Osteocyte (in vitro differentiated cells): Measurements from ENCODE around the gene RFX7. TPM values are rescaled to one million over a fixed set of nuclear protein-coding genes. Genes with fewer than 3 reads are reported as not detected.

Experiments
- DNase-seq: peaks from one replicate; pipeline ENCODE4 v3.0.0; 2021; ENCODE audit warnings: mixed read lengths; ENCODE audit not compliant: unreplicated experiment; ENCODE audit errors: extremely low spot score
- H3K27ac Mint-ChIP-seq: one replicate; pipeline ENCODE4 v1.8.0; 2021; ENCODE audit warnings: mild to moderate bottlenecking, mixed read lengths; ENCODE audit not compliant: unreplicated experiment
- H3K27me3 Mint-ChIP-seq: one replicate; pipeline ENCODE4 v1.8.0; 2021; ENCODE audit warnings: mixed read lengths; ENCODE audit not compliant: unreplicated experiment
- H3K36me3 Mint-ChIP-seq: one replicate; pipeline ENCODE4 v1.8.0; 2021; ENCODE audit warnings: mixed read lengths; ENCODE audit not compliant: unreplicated experiment
- H3K4me1 Mint-ChIP-seq: one replicate; pipeline ENCODE4 v1.8.0; 2021; ENCODE audit warnings: mixed read lengths; ENCODE audit not compliant: unreplicated experiment
- H3K4me3 Mint-ChIP-seq: one replicate; pipeline ENCODE4 v1.8.0; 2021; ENCODE audit warnings: mild to moderate bottlenecking, moderate library complexity, mixed read lengths; ENCODE audit not compliant: unreplicated experiment
- H3K9me3 Mint-ChIP-seq: one replicate; pipeline ENCODE4 v1.8.0; 2021; ENCODE audit warnings: mixed read lengths; ENCODE audit not compliant: unreplicated experiment
- long read RNA-seq: library from polyadenylated mRNA; unstranded; transcript quantifications from one replicate; pipeline ENCODE4 v2.0.0, GENCODE V29; 2021
- total RNA-seq: library from RNA; stranded (reverse); gene quantifications from 2 replicates; pipeline ENCODE4 v1.2.1, GENCODE V29; 2021
- TF ChIP-seq, protein P1 (sequence below): fragments of 200-600 bp; sonication (generic); IDR thresholded peaks from 2 replicates; pipeline ENCODE4 v1.5.0; 2021; ENCODE audit warnings: antibody characterized with exemption, mild to moderate bottlenecking, moderate library complexity

Gene RFX7
- 20.2 and 21.3 TPM in 2 replicates for total RNA-seq
- long read RNA-seq, partial matches to known transcripts: 0 of 12 reads
- long read RNA-seq, other reads (novel, unspliced or antisense): 12 of 12 reads

GRCh38 chr15:56243163-56244037, at the start of gene RFX7:
Gene RFX7, minus strand, starts transcription at chr15:56243879. Its CDS starts 594 bp downstream, at chr15:56243285.
- TF ChIP-seq, protein P1, sequence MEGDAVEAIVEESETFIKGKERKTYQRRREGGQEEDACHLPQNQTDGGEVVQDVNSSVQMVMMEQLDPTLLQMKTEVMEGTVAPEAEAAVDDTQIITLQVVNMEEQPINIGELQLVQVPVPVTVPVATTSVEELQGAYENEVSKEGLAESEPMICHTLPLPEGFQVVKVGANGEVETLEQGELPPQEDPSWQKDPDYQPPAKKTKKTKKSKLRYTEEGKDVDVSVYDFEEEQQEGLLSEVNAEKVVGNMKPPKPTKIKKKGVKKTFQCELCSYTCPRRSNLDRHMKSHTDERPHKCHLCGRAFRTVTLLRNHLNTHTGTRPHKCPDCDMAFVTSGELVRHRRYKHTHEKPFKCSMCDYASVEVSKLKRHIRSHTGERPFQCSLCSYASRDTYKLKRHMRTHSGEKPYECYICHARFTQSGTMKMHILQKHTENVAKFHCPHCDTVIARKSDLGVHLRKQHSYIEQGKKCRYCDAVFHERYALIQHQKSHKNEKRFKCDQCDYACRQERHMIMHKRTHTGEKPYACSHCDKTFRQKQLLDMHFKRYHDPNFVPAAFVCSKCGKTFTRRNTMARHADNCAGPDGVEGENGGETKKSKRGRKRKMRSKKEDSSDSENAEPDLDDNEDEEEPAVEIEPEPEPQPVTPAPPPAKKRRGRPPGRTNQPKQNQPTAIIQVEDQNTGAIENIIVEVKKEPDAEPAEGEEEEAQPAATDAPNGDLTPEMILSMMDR: no peak
- Mint-ChIP-seq H3K4me1 (peaks cover 38% of the 10 kb centered on the region), H3K4me3 (peak within 1 kb of the TSS; percentile 87), H3K27ac (peak within 1 kb of the TSS; percentile 93), H3K36me3 (peaks cover 2% of the 10 kb centered on the region), H3K27me3 (no peaks in the 10 kb centered on the region), H3K9me3 (no peaks in the 10 kb centered on the region)
- peak; percentile 94 for DNase-seq

DNA sequence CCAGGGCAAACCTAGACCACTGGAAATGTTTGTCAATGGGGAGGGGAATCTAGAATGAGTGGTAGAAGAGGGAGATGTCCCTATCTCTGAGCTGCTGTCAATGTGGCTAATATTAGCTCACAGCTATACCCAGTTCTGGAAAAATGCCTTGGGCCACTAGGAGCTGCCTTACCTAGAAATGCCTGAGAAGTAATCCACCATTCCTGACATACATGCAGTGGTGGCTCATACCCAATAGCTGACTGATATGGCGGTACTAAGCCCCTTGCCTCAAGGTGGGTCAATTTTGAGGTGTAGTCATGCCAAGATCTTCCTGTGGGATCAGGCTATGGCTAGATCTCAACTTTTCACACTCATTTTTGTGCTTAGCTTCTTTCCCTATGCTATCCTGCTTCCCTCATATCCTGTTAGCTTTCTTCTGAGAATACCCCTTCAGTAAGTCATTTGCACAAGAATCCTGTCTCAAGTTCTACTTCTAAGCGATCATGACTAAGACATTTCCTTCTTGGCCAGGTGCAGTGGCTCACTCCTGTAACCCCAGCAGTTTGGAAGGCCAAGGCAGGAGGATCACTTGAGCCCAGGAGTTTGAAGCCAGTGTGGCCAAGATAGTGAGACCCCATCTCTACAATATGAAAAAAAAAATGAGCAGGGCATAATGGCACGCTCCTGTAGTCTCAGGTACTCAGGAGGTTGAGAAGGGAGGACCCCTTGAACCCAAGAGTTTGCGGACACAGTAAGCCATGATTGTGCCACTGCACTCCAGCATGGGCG, 49.1 kb upstream of the RFX7 start:
- H3K4me3 Mint-ChIP-seq: no peak overlapping the region
- H3K4me1 Mint-ChIP-seq: no peaks in the 10 kb centered on the region
- DNase-seq: no peak
- H3K36me3 Mint-ChIP-seq: no peaks in the 10 kb centered on the region
- peaks cover 9% of the 10 kb centered on the region for H3K9me3 Mint-ChIP-seq
- TF ChIP-seq, protein P1: no peak
- peaks cover 11% of the 10 kb centered on the region for H3K27me3 Mint-ChIP-seq
- no peak overlapping the region for H3K27ac Mint-ChIP-seq

- Mint-ChIP-seq H3K4me3 (no peak overlapping the region), H3K9me3 (peaks cover 9% of the 10 kb centered on the region), H3K4me1 (no peaks in the 10 kb centered on the region), H3K36me3 (no peaks in the 10 kb centered on the region), H3K27ac (no peak overlapping the region), H3K27me3 (peaks cover 15% of the 10 kb centered on the region)
- DNase-seq: no peak
- TF ChIP-seq, protein P1: no peak
Observed at GRCh38 chr15:56291741-56292140, 48.1 kb upstream of the RFX7 start.

GRCh38 chr15:56286213-56286612, 42.5 kb upstream of the RFX7 start:
- H3K4me3 Mint-ChIP-seq: no peak overlapping the region
- no peak overlapping the region for H3K27ac Mint-ChIP-seq
- peaks cover 9% of the 10 kb centered on the region for H3K9me3 Mint-ChIP-seq
- DNase-seq: no peak
- no peaks in the 10 kb centered on the region for H3K36me3 Mint-ChIP-seq
- TF ChIP-seq, protein P1: no peak
- no peaks in the 10 kb centered on the region for H3K4me1 Mint-ChIP-seq
- H3K27me3 Mint-ChIP-seq: peaks cover 38% of the 10 kb centered on the region

GRCh38 chr15:56281145-56281544, 37.5 kb upstream of the RFX7 start:
- Mint-ChIP-seq H3K27me3 (peaks cover 48% of the 10 kb centered on the region), H3K27ac (no peak overlapping the region), H3K36me3 (no peaks in the 10 kb centered on the region), H3K4me1 (no peaks in the 10 kb centered on the region), H3K4me3 (no peak overlapping the region), H3K9me3 (peaks cover 5% of the 10 kb centered on the region)
- DNase-seq: no peak
- TF ChIP-seq, protein P1: no peak
